ENCODE measurements around the gene ESYT2. TPM values are rescaled to one million over a fixed set of nuclear protein-coding genes. Genes with fewer than 3 reads are reported as not detected.

ESYT2 gene
- total and polyA plus RNA-seq, 9 of the 15 experiments (the other 6 are each of a cell fraction or from before 2014, with no cell fraction given), result 5.8 to 86.9 (median 64.7) TPM

DNA sequence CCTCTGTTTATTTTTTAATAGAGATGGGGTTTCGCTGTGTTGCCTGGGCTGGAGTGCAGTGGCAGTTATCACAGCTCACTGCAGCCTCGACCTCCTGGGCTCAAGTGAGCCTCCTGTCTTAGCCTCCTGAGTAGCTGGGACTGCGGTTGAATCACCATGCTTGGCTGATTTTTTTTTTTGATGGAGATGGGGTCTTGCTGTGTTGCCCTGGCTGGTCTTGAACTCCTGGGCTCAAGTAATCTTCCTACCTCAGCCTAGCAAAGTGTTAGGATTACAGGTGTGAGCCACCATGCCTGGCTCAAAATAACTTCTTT lies 35.2 kb upstream of the ESYT2 start (continued):
- TF ChIP-seq TGIF2 (CRISPR knock-in tag; IDR thresholded peaks at IDR 0.05) (no peak), SNRNP70 (optimal IDR thresholded peaks at IDR 0.05; ENCODE audit: low read depth, low read length) (no peak), BRD4 (IDR thresholded peaks at IDR 0.05) (0 out of 2 replicates have a peak, but pooled peaks have one; percentile 17), SAFB2 (IDR thresholded peaks at IDR 0.05; ENCODE audit: borderline replicate concordance, low read depth, low read length, severe bottlenecking) (no peak), L3MBTL2 (IDR thresholded peaks at IDR 0.05) (no peak), HMG20B (CRISPR knock-in tag; IDR thresholded peaks at IDR 0.05) (no peak), SLC30A9 (CRISPR knock-in tag; IDR thresholded peaks at IDR 0.05) (no peak), TCFL5 (CRISPR knock-in tag; conservative IDR thresholded peaks at IDR 0.05) (no peak), CREM (IDR thresholded peaks at IDR 0.05; ENCODE audit: low read depth) (no peak), FOXM1 (IDR thresholded peaks at IDR 0.05; ENCODE audit: low read depth) (no peak), FOXM1 (CRISPR knock-in tag; IDR thresholded peaks at IDR 0.05; ENCODE audit: low read depth) (no peak), PURB (CRISPR knock-in tag; IDR thresholded peaks at IDR 0.05; ENCODE audit: low read depth) (no peak), CEBPG (CRISPR knock-in tag; IDR thresholded peaks at IDR 0.05) (no peak), CEBPG (tag; conservative IDR thresholded peaks at IDR 0.05 in 1 of 2, IDR thresholded peaks at IDR 0.05 in 1 of 2) (no peak), MIER1 (IDR thresholded peaks at IDR 0.05; ENCODE audit: low read depth) (peak; percentile 34; the same call in 1 of the 2 replicates), NRF1 (conservative IDR thresholded peaks at IDR 0.05 in 1 of 2, IDR thresholded peaks at IDR 0.05 in 1 of 2) (0 out of 4 replicates have a peak, but pooled peaks of 1 of the 2 experiments have one; percentile 5), ZNF445 (CRISPR knock-in tag; IDR thresholded peaks at IDR 0.05; ENCODE audit: low read depth) (no peak), FOXK2 (conservative IDR thresholded peaks at IDR 0.05 in 1 of 2, IDR thresholded peaks at IDR 0.05 in 1 of 2; ENCODE audit: low read depth in 2 of 2) (no peak), POLR2AphosphoS5 (IDR thresholded peaks at IDR 0.05; ENCODE audit: control insufficient read depth, insufficient read depth, low read depth, low read length) (no peak)
- TF ChIP-seq, protein P1, sequence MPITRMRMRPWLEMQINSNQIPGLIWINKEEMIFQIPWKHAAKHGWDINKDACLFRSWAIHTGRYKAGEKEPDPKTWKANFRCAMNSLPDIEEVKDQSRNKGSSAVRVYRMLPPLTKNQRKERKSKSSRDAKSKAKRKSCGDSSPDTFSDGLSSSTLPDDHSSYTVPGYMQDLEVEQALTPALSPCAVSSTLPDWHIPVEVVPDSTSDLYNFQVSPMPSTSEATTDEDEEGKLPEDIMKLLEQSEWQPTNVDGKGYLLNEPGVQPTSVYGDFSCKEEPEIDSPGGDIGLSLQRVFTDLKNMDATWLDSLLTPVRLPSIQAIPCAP (CRISPR knock-in tag; IDR thresholded peaks at IDR 0.05; ENCODE audit: borderline replicate concordance), result no peak
- TF ChIP-seq, protein P2, sequence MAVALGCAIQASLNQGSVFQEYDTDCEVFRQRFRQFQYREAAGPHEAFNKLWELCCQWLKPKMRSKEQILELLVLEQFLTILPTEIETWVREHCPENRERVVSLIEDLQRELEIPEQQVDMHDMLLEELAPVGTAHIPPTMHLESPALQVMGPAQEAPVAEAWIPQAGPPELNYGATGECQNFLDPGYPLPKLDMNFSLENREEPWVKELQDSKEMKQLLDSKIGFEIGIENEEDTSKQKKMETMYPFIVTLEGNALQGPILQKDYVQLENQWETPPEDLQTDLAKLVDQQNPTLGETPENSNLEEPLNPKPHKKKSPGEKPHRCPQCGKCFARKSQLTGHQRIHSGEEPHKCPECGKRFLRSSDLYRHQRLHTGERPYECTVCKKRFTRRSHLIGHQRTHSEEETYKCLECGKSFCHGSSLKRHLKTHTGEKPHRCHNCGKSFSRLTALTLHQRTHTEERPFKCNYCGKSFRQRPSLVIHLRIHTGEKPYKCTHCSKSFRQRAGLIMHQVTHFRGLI (CRISPR knock-in tag; IDR thresholded peaks at IDR 0.05), result no peak
- TF ChIP-seq, protein P3, sequence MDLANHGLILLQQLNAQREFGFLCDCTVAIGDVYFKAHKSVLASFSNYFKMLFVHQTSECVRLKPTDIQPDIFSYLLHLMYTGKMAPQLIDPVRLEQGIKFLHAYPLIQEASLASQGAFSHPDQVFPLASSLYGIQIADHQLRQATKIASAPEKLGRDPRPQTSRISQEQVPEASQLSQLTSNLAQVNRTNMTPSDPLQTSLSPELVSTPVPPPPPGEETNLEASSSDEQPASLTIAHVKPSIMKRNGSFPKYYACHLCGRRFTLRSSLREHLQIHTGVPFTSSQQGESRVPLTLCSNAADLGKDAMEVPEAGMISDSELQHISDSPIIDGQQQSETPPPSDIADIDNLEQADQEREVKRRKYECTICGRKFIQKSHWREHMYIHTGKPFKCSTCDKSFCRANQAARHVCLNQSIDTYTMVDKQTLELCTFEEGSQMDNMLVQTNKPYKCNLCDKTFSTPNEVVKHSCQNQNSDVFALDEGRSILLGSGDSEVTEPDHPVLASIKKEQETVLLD (IDR thresholded peaks at IDR 0.05), result no peak
- TF ChIP-seq, protein P4, sequence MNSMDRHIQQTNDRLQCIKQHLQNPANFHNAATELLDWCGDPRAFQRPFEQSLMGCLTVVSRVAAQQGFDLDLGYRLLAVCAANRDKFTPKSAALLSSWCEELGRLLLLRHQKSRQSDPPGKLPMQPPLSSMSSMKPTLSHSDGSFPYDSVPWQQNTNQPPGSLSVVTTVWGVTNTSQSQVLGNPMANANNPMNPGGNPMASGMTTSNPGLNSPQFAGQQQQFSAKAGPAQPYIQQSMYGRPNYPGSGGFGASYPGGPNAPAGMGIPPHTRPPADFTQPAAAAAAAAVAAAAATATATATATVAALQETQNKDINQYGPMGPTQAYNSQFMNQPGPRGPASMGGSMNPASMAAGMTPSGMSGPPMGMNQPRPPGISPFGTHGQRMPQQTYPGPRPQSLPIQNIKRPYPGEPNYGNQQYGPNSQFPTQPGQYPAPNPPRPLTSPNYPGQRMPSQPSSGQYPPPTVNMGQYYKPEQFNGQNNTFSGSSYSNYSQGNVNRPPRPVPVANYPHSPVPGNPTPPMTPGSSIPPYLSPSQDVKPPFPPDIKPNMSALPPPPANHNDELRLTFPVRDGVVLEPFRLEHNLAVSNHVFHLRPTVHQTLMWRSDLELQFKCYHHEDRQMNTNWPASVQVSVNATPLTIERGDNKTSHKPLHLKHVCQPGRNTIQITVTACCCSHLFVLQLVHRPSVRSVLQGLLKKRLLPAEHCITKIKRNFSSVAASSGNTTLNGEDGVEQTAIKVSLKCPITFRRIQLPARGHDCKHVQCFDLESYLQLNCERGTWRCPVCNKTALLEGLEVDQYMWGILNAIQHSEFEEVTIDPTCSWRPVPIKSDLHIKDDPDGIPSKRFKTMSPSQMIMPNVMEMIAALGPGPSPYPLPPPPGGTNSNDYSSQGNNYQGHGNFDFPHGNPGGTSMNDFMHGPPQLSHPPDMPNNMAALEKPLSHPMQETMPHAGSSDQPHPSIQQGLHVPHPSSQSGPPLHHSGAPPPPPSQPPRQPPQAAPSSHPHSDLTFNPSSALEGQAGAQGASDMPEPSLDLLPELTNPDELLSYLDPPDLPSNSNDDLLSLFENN (IDR thresholded peaks at IDR 0.05; ENCODE audit: low read depth in 2 of 2, low read length in 2 of 2), result no peak

All from K562 (cell line).